GM23338 (cell line): ENCODE data around the gene HSPB8. TPM values are rescaled to one million over a fixed set of nuclear protein-coding genes. Genes with fewer than 3 reads are reported as not detected.

ENCODE experiments used
- ATAC-seq: fragments of 200-7000 bp; cut with Tn5 transposase; 3 replicates; pipeline ENCODE4 v1.9.1; 2020
- DNase-seq: peaks from one replicate; pipeline ENCODE4 v3.0.0-alpha.2; 2015; ENCODE audit warnings: low spot score
- H2AFZ ChIP-seq: fragments of 200-600 bp; sonication (generic); 2 replicates; pipeline ENCODE4 v1.8.0; 2016; ENCODE audit warnings: antibody characterized with exemption, mild to moderate bottlenecking, moderate library complexity
- H3F3A ChIP-seq: fragments of 200-600 bp; sonication (generic); replicated peaks from 2 replicates; pipeline ENCODE4 v1.8.0; 2017; ENCODE audit warnings: antibody characterized with exemption, mixed run types, low read depth
- H3K27ac ChIP-seq: fragments of 200-600 bp; sonication (generic); 2 replicates; pipeline ENCODE4 v1.6.1; 2016; ENCODE audit warnings: low read depth
- H3K27me3 ChIP-seq: fragments of 200-600 bp; sonication (generic); 2 replicates; pipeline ENCODE4 v1.8.0; 2016; ENCODE audit warnings: mild to moderate bottlenecking, mixed run types, moderate library complexity; ENCODE audit not compliant: insufficient read depth
- H3K36me3 ChIP-seq: fragments of 200-600 bp; sonication (generic); 2 replicates; pipeline ENCODE4 v1.8.0; 2016; ENCODE audit warnings: mild to moderate bottlenecking; ENCODE audit not compliant: insufficient read depth
- H3K4me1 ChIP-seq: fragments of 200-600 bp; sonication (generic); 2 replicates; pipeline ENCODE4 v1.8.0; 2016; ENCODE audit warnings: mild to moderate bottlenecking, moderate library complexity; ENCODE audit not compliant: insufficient read depth
- H3K4me2 ChIP-seq: fragments of 200-600 bp; sonication (generic); 2 replicates; pipeline ENCODE4 v1.7.1; 2017; ENCODE audit warnings: mixed run types
- H3K4me3 ChIP-seq: fragments of 200-600 bp; sonication (generic); 2 replicates; pipeline ENCODE4 v1.6.1; 2016; ENCODE audit warnings: mixed run types
- H3K79me2 ChIP-seq: fragments of 200-600 bp; sonication (generic); replicated peaks from 2 replicates; pipeline ENCODE4 v1.8.0; 2017; ENCODE audit warnings: mild to moderate bottlenecking; ENCODE audit not compliant: insufficient read depth
- H3K9me2 ChIP-seq: fragments of 200-600 bp; sonication (generic); 2 replicates; pipeline ENCODE4 v1.8.0; 2017; ENCODE audit not compliant: insufficient read depth
- H4K20me1 ChIP-seq: fragments of 200-600 bp; sonication (generic); replicated peaks from 2 replicates; pipeline ENCODE4 v1.8.0; 2017; ENCODE audit warnings: mild to moderate bottlenecking; ENCODE audit not compliant: insufficient read depth
- H3K27ac Mint-ChIP-seq: 2 replicates; pipeline ENCODE4 v1.8.0; 2020; ENCODE audit warnings: inconsistent platforms, mild to moderate bottlenecking, moderate library complexity, mixed read lengths
- H3K27me3 Mint-ChIP-seq: 3 replicates; pipeline ENCODE4 v1.8.0; 2022; ENCODE audit warnings: low read depth, mild to moderate bottlenecking, moderate library complexity, mixed read lengths, inconsistent platforms; ENCODE audit not compliant: insufficient read depth, poor library complexity
- H3K36me3 Mint-ChIP-seq: 3 replicates; pipeline ENCODE4 v1.8.0; 2021; ENCODE audit warnings: low read depth, mild to moderate bottlenecking, inconsistent platforms, moderate library complexity, mixed read lengths
- H3K4me1 Mint-ChIP-seq: 3 replicates; pipeline ENCODE4 v1.8.0; 2020; ENCODE audit warnings: mild to moderate bottlenecking, inconsistent platforms, mixed read lengths
- H3K4me3 Mint-ChIP-seq: 3 replicates; pipeline ENCODE4 v1.8.0; 2021; ENCODE audit warnings: moderate library complexity, mild to moderate bottlenecking, inconsistent platforms, mixed read lengths
- H3K9me3 Mint-ChIP-seq: 3 replicates; pipeline ENCODE4 v1.8.0; 2020; ENCODE audit warnings: moderate library complexity, mild to moderate bottlenecking, inconsistent platforms, mixed read lengths
- CREB1 ChIP-seq: fragments of 250-450 bp; sonication (Bioruptor Pico); IDR thresholded peaks from 2 replicates; pipeline ENCODE4 v1.5.0; 2020; ENCODE audit warnings: low read depth, mild to moderate bottlenecking, moderate library complexity
- CTCF ChIP-seq, 2 experiments: fragments of 200-600 bp in 1 of 2; sonication (generic) in 1 of 2; conservative IDR thresholded peaks; 2 replicates each; pipeline versions ENCODE4 v1.5.1 to v1.6.1; 2016 to 2017; ENCODE audit warnings: antibody characterized with exemption in 2 of 2, low read depth in 2 of 2, mild to moderate bottlenecking in 2 of 2, moderate library complexity in 1 of 2
- EZH2 ChIP-seq: fragments of 200-600 bp; sonication (generic); IDR thresholded peaks from one replicate; pipeline ENCODE4 v1.8.0; 2017; ENCODE audit warnings: antibody characterized with exemption, mild to moderate bottlenecking, low read depth; ENCODE audit not compliant: unreplicated experiment
- EZH2phosphoT487 ChIP-seq: fragments of 200-600 bp; sonication (generic); IDR thresholded peaks from one replicate; pipeline ENCODE4 v1.8.1; 2018; ENCODE audit warnings: antibody characterized with exemption; ENCODE audit not compliant: unreplicated experiment
- JUNB ChIP-seq: IDR thresholded peaks from one replicate; pipeline ENCODE4 v1.6.1; 2016; ENCODE audit warnings: antibody characterized with exemption; ENCODE audit not compliant: unreplicated experiment
- NANOG ChIP-seq: IDR thresholded peaks from 2 replicates; pipeline ENCODE4 v1.6.1; 2016; ENCODE audit warnings: antibody characterized with exemption, borderline replicate concordance
- POLR2AphosphoS5 ChIP-seq: IDR thresholded peaks from 2 replicates; pipeline ENCODE4 v1.6.1; 2016; ENCODE audit warnings: antibody characterized with exemption, low read depth
- REST ChIP-seq: IDR thresholded peaks from one replicate; pipeline ENCODE4 v1.6.1; 2018; ENCODE audit warnings: antibody characterized with exemption; ENCODE audit not compliant: unreplicated experiment
- STAT1 ChIP-seq: IDR thresholded peaks from one replicate; pipeline ENCODE4 v1.6.1; 2016; ENCODE audit warnings: antibody characterized with exemption; ENCODE audit not compliant: unreplicated experiment
- ZNF331 ChIP-seq: fragments of 250-450 bp; sonication (Bioruptor Pico); IDR thresholded peaks from 2 replicates; pipeline ENCODE4 v1.5.0; 2020; ENCODE audit warnings: low read depth, mild to moderate bottlenecking, moderate library complexity
- ZNF462 ChIP-seq: fragments of 250-450 bp; sonication (Bioruptor Pico); IDR thresholded peaks from 2 replicates; pipeline ENCODE4 v1.5.0; 2020; ENCODE audit warnings: mild to moderate bottlenecking, moderate library complexity
- polyA plus RNA-seq: library from polyadenylated mRNA; unstranded; fragments of >200 nt; fragmentation: Nextera tagmentation; extraction: Ambion mirVana; gene quantifications from 2 replicates; pipeline ENCODE4 v1.2.1, GENCODE V29; 2016
- total RNA-seq: library from RNA; depleted of rRNA; stranded (reverse); fragments of >200 nt; shearing (Covaris generic); gene quantifications from 2 replicates; pipeline ENCODE4 v1.2.3, GENCODE V29; 2014

Gene HSPB8
- total and polyA plus RNA-seq, 2 experiments from 2014 or later, result 3.5 to 4.8 TPM

- Mint-ChIP-seq H3K9me3 (peaks cover 3% of the 10 kb centered on the region; the same call in 1 of the 3 replicates), H3K27me3 (peaks cover 14% of the 10 kb centered on the region), H3K4me1 (peaks cover 45% of the 10 kb centered on the region), H3K27ac (peak overlapping the region; percentile 84), H3K4me3 (no peak overlapping the region), H3K36me3 (no peaks in the 10 kb centered on the region)
- H3K4me1 ChIP-seq, result peaks cover 21% of the 10 kb centered on the region
- H3K79me2 ChIP-seq, result no peaks in the 10 kb centered on the region
- H3K4me2 ChIP-seq, result peak overlapping the region; percentile 40; the same call in 1 of the 2 replicates
- H3K27ac ChIP-seq, result no peak overlapping the region
- no peaks in the 10 kb centered on the region for H3K27me3 ChIP-seq
- no peak overlapping the region for H2AFZ ChIP-seq
- no peaks in the 10 kb centered on the region for H3K9me2 ChIP-seq
- TF ChIP-seq REST (no peak), NANOG (no peak), EZH2 (no peak), ZNF331 (CRISPR knock-in tag) (no peak), POLR2AphosphoS5 (no peak), STAT1 (no peak), JUNB (no peak), CREB1 (CRISPR knock-in tag) (no peak), CTCF (conservative IDR thresholded peaks at IDR 0.05; ENCODE audit: low read depth in 2 of 2) (no peak), ZNF462 (CRISPR knock-in tag) (no peak), EZH2phosphoT487 (no peak)
- peak; percentile 86 for ATAC-seq
- H3K4me3 ChIP-seq, result no peak overlapping the region
- no peaks in the 10 kb centered on the region for H3K36me3 ChIP-seq
- 0 out of 2 replicates have a peak, but pooled peaks cover 6% of the 10 kb centered on the region for H3F3A ChIP-seq
- H4K20me1 ChIP-seq, result no peaks in the 10 kb centered on the region
- DNase-seq, result peak; percentile 60
Observed at GRCh38 chr12:119236372-119236771, 57.6 kb downstream of the HSPB8 start.
